HEK293 (cell line): ENCODE results near the gene TRAPPC5.

ENCODE experiments used
- CTCF ChIA-PET: fragments of 350-600 bp; formaldehyde crosslinking; extraction: SDS; loops from one replicate; lab custom pipeline; 2021; ENCODE audit warnings: antibody characterized with exemption; lab: Yijun Ruan, JAX
- POLR2A ChIA-PET: fragments of 300-600 bp; formaldehyde crosslinking; extraction: SDS; loops from one replicate; lab custom pipeline; 2020; ENCODE audit warnings: antibody characterized with exemption, inconsistent platforms; lab: Yijun Ruan, JAX
- H3K27ac ChIP-seq: fragments of 200-500 bp; sonication (Bioruptor generic); 2 replicates; pipeline ENCODE4 v1.5.1; 2014; ENCODE audit warnings: low read depth, low read length, control low read depth, inconsistent platforms; ENCODE audit errors: extremely low read depth
- H3K36me3 ChIP-seq, 2 experiments: fragments of 200-500 bp in 1 of 2; sonication (Bioruptor generic) in 1 of 2; 1 replicate in 1 of 2; 2 replicates in 1 of 2; pipeline ENCODE4 v1.5.1; 2014 to 2017; ENCODE audit warnings: inconsistent platforms in 2 of 2, low read length in 2 of 2; ENCODE audit not compliant: control insufficient read depth in 2 of 2, insufficient read depth in 1 of 2
- H3K4me1 ChIP-seq: fragments of 200-500 bp; sonication (Bioruptor generic); 2 replicates; pipeline ENCODE4 v1.5.1; 2014; ENCODE audit warnings: mild to moderate bottlenecking, low read length, inconsistent platforms; ENCODE audit not compliant: control insufficient read depth, insufficient read depth
- H3K4me3 ChIP-seq: 2 replicates; pipeline ENCODE4 v1.5.1; 2011; ENCODE audit warnings: low read depth, mild to moderate bottlenecking, control low read depth, low read length, moderate library complexity
- H3K9me3 ChIP-seq: fragments of 200-500 bp; sonication (Bioruptor generic); 2 replicates; pipeline ENCODE4 v1.5.1; 2014; ENCODE audit warnings: low read depth, low read length, inconsistent platforms; ENCODE audit not compliant: control insufficient read depth, insufficient read depth
- BCL6B ChIP-seq: fragments of 450-650 bp; formaldehyde crosslinking; IDR thresholded peaks from 2 replicates; pipeline ENCODE4 v1.5.1; 2017; ENCODE audit warnings: missing biosample characterization, missing genetic modification characterization
- HIC1 ChIP-seq: fragments of 450-650 bp; formaldehyde crosslinking; IDR thresholded peaks from 2 replicates; pipeline ENCODE4 v1.5.1; 2016; ENCODE audit warnings: missing biosample characterization, missing genetic modification characterization
- MYNN ChIP-seq: fragments of 450-650 bp; formaldehyde crosslinking; IDR thresholded peaks from 2 replicates; pipeline ENCODE4 v1.5.1; 2016; ENCODE audit warnings: missing biosample characterization, missing genetic modification characterization, borderline replicate concordance
- ZNF133 ChIP-seq: fragments of 450-650 bp; formaldehyde crosslinking; IDR thresholded peaks from 2 replicates; pipeline ENCODE4 v1.5.1; 2016; ENCODE audit warnings: missing biosample characterization, missing genetic modification characterization
- ZNF146 ChIP-seq: fragments of 450-650 bp; formaldehyde crosslinking; IDR thresholded peaks from 2 replicates; pipeline ENCODE4 v1.5.1; 2016; ENCODE audit warnings: missing biosample characterization, missing genetic modification characterization
- ZNF16 ChIP-seq: fragments of 450-650 bp; formaldehyde crosslinking; IDR thresholded peaks from 2 replicates; pipeline ENCODE4 v1.5.1; 2016; ENCODE audit warnings: low read depth, missing biosample characterization, missing genetic modification characterization
- ZNF239 ChIP-seq: fragments of 450-650 bp; formaldehyde crosslinking; IDR thresholded peaks from 2 replicates; pipeline ENCODE4 v1.5.1; 2016; ENCODE audit warnings: missing biosample characterization, missing genetic modification characterization
- ZNF24 ChIP-seq: fragments of 450-650 bp; formaldehyde crosslinking; IDR thresholded peaks from 2 replicates; pipeline ENCODE4 v1.5.1; 2016; ENCODE audit warnings: missing biosample characterization, missing genetic modification characterization
- ZNF248 ChIP-seq: fragments of 450-650 bp; formaldehyde crosslinking; IDR thresholded peaks from 2 replicates; pipeline ENCODE4 v1.5.1; 2017; ENCODE audit warnings: missing biosample characterization, missing genetic modification characterization
- ZNF280D ChIP-seq: fragments of 450-650 bp; formaldehyde crosslinking; IDR thresholded peaks from 2 replicates; pipeline ENCODE4 v1.5.1; 2016; ENCODE audit warnings: missing biosample characterization, missing genetic modification characterization
- ZNF324 ChIP-seq: fragments of 450-650 bp; formaldehyde crosslinking; IDR thresholded peaks from 2 replicates; pipeline ENCODE4 v1.5.1; 2016; ENCODE audit warnings: missing biosample characterization, missing genetic modification characterization
- ZNF350 ChIP-seq: fragments of 450-650 bp; formaldehyde crosslinking; IDR thresholded peaks from 2 replicates; pipeline ENCODE4 v1.5.0; 2017; ENCODE audit warnings: missing biosample characterization, mild to moderate bottlenecking, missing genetic modification characterization
- ZNF362 ChIP-seq: fragments of 450-650 bp; formaldehyde crosslinking; IDR thresholded peaks from 2 replicates; pipeline ENCODE4 v1.5.1; 2016; ENCODE audit warnings: missing biosample characterization, missing genetic modification characterization
- ZNF544 ChIP-seq: fragments of 450-650 bp; formaldehyde crosslinking; IDR thresholded peaks from 2 replicates; pipeline ENCODE4 v1.5.0; 2017; ENCODE audit warnings: missing biosample characterization, missing genetic modification characterization
- ZNF600 ChIP-seq: fragments of 450-650 bp; formaldehyde crosslinking; IDR thresholded peaks from 2 replicates; pipeline ENCODE4 v1.5.1; 2016; ENCODE audit warnings: missing biosample characterization, missing genetic modification characterization
- ZNF626 ChIP-seq: fragments of 450-650 bp; sonication (Bioruptor Pico); formaldehyde crosslinking; IDR thresholded peaks from 2 replicates; pipeline ENCODE4 v1.5.1; 2018; ENCODE audit warnings: missing biosample characterization, missing genetic modification characterization, inconsistent platforms
- ZNF660 ChIP-seq: fragments of 450-650 bp; IDR thresholded peaks from 2 replicates; pipeline ENCODE4 v1.5.1; 2018; ENCODE audit warnings: missing biosample characterization, mild to moderate bottlenecking, missing genetic modification characterization
- ZNF670 ChIP-seq: fragments of 450-650 bp; formaldehyde crosslinking; IDR thresholded peaks from 2 replicates; pipeline ENCODE4 v1.5.1; 2016; ENCODE audit warnings: missing biosample characterization, missing genetic modification characterization, low read depth
- ZSCAN5A ChIP-seq: fragments of 450-650 bp; formaldehyde crosslinking; IDR thresholded peaks from 2 replicates; pipeline ENCODE4 v1.5.1; 2016; ENCODE audit warnings: missing biosample characterization, missing genetic modification characterization
- ZXDB ChIP-seq: fragments of 450-650 bp; formaldehyde crosslinking; IDR thresholded peaks from 2 replicates; pipeline ENCODE4 v1.5.1; 2016; ENCODE audit warnings: missing biosample characterization, missing genetic modification characterization

Gene TRAPPC5

GRCh38 chr19:7639863-7640348 is 40.7 kb upstream of the TRAPPC5 start (continued):
- TF ChIP-seq HIC1 (tag by site-specific recombination) (no peak), ZNF350 (no peak), ZNF239 (tag by site-specific recombination) (no peak)

GRCh38 chr19:7640803-7641202 is 39.8 kb upstream of the TRAPPC5 start:
- no peaks in the 10 kb centered on the region for H3K9me3 ChIP-seq
- no peak for TF ChIP-seq ZNF16 (tag by site-specific recombination)
- TF ChIP-seq ZNF544 = no peak
- no peak for TF ChIP-seq ZNF146
- no peak for TF ChIP-seq ZNF670 (tag by site-specific recombination)
- no peak for TF ChIP-seq ZNF600 (tag by site-specific recombination)
- no peak for TF ChIP-seq ZNF660 (tag by site-specific recombination)
- no peak for TF ChIP-seq MYNN (tag by site-specific recombination)
- TF ChIP-seq ZNF280D (tag by site-specific recombination) = no peak
- no peak for TF ChIP-seq ZNF350
- TF ChIP-seq ZNF248 = no peak
- no peak for TF ChIP-seq ZNF24
- no peak for TF ChIP-seq BCL6B (tag by site-specific recombination)
- TF ChIP-seq ZNF362 = no peak
- TF ChIP-seq ZNF133 (tag by site-specific recombination) = no peak
- no peak for TF ChIP-seq ZNF324 (tag by site-specific recombination)
- TF ChIP-seq ZSCAN5A (tag by site-specific recombination) = no peak
- no peak for TF ChIP-seq ZNF626 (tag by site-specific recombination)
- TF ChIP-seq HIC1 (tag by site-specific recombination) = no peak
- TF ChIP-seq ZXDB (tag by site-specific recombination) = no peak
- no peak overlapping the region for H3K4me3 ChIP-seq
- peaks cover 7 to 17% of the 10 kb centered on the region in 2 experiments; a peak in 2 of 3 replicates for H3K36me3 ChIP-seq
- no peak overlapping the region for H3K27ac ChIP-seq
- H3K4me1 ChIP-seq = no peaks in the 10 kb centered on the region
- ChIA-PET CTCF (interaction anchor here (0.6 to 0.9 kb wide), 3 partner anchors 39 to 72 kb away, joined by 3 to 4 read pairs (median 3); no protein-coding TSS in a partner anchor), POLR2A (interaction anchor here (0.6 kb wide), 1 partner anchor 22 kb away, joined by 3 read pairs; no protein-coding TSS in a partner anchor)
